ENCODE data around the gene CMPK1.
A peak's percentile ranks its signal among the peaks of the same experiment; 100 is the strongest.

Gene CMPK1

GRCh38 chr1:47326271-47326670, 7.3 kb upstream of the CMPK1 start:
- in situ Hi-C loops (cut with HindIII; ENCODE audit: low pct_ligation_motif_present, low sequenced_read_pairs), result no loop called here
- Histone ChIP-seq H3K4me3 (ENCODE audit: low read depth, low read length) (no peak overlapping the region), H3K36me3 (replicated peaks) (no peaks in the 10 kb centered on the region), H3K27me3 (replicated peaks) (no peaks in the 10 kb centered on the region), H3K27ac (no peak overlapping the region)
- DNase-seq, result no peak
- TF ChIP-seq CTCF (IDR thresholded peaks at IDR 0.05; ENCODE audit: low read depth, low read length, missing control alignments), result no peak

DNA sequence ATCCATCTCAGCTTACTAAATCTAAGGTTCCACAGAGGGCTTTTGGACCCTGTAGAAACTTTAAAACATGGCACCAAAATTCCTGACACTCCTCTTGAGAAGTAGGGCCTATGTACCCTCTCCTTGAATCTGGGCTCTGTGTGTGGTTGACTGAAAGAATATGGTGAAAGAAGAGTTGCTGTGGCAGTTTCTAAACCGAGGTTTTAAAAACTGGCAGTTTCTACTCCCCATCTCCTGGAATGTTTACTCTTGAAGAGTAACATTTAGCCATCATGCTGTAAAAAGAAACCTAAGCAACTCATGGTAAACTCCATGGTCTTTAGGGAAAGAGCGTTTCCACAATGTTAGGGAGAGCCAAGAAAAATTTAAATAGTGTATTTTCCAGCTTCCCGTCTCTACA, 4.6 kb upstream of the CMPK1 start:
- H3K27ac ChIP-seq, result no peak overlapping the region
- in situ Hi-C loops (cut with HindIII; ENCODE audit: low pct_ligation_motif_present, low sequenced_read_pairs), result no loop called here
- no peaks in the 10 kb centered on the region for H3K36me3 ChIP-seq (replicated peaks)
- TF ChIP-seq CTCF (IDR thresholded peaks at IDR 0.05; ENCODE audit: low read depth, low read length, missing control alignments), result no peak
- DNase-seq, result no peak
- no peaks in the 10 kb centered on the region for H3K27me3 ChIP-seq (replicated peaks)
- no peak overlapping the region for H3K4me3 ChIP-seq (ENCODE audit: low read depth, low read length)

GRCh38 chr1:47330212-47330611, 3.4 kb upstream of the CMPK1 start:
- Histone ChIP-seq H3K4me3 (ENCODE audit: low read depth, low read length) (no peak overlapping the region), H3K27me3 (replicated peaks) (no peaks in the 10 kb centered on the region), H3K36me3 (replicated peaks) (no peaks in the 10 kb centered on the region), H3K27ac (no peak overlapping the region)
- in situ Hi-C loops (cut with HindIII; ENCODE audit: low pct_ligation_motif_present, low sequenced_read_pairs), result no loop called here
- TF ChIP-seq CTCF (IDR thresholded peaks at IDR 0.05; ENCODE audit: low read depth, low read length, missing control alignments), result no peak
- DNase-seq, result no peak

- H3K27ac ChIP-seq, result no peak overlapping the region
- DNase-seq, result no peak
- no peak for TF ChIP-seq CTCF (IDR thresholded peaks at IDR 0.05; ENCODE audit: low read depth, low read length, missing control alignments)
- H3K36me3 ChIP-seq (replicated peaks), result no peaks in the 10 kb centered on the region
- H3K27me3 ChIP-seq (replicated peaks), result no peaks in the 10 kb centered on the region
- no peak overlapping the region for H3K4me3 ChIP-seq (ENCODE audit: low read depth, low read length)
- in situ Hi-C loops (cut with HindIII; ENCODE audit: low pct_ligation_motif_present, low sequenced_read_pairs), result no loop called here
Measured at GRCh38 chr1:47331875-47332274, 1.7 kb upstream of the CMPK1 start.

- H3K27me3 ChIP-seq (replicated peaks), result no peaks in the 10 kb centered on the region
- TF ChIP-seq CTCF (IDR thresholded peaks at IDR 0.05; ENCODE audit: low read depth, low read length, missing control alignments), result no peak
- H3K4me3 ChIP-seq (ENCODE audit: low read depth, low read length), result peak overlapping the region; percentile 97
- in situ Hi-C loops (cut with HindIII; ENCODE audit: low pct_ligation_motif_present, low sequenced_read_pairs), result no loop called here
- peak overlapping the region; percentile 73 for H3K27ac ChIP-seq
- no peaks in the 10 kb centered on the region for H3K36me3 ChIP-seq (replicated peaks)
- DNase-seq, result no peak
Measured at GRCh38 chr1:47332779-47333577, 612 bp upstream of the CMPK1 start.

All from brain microvascular endothelial cell (primary cell).